HL-60 (cell line): ENCODE results near the gene EPC1.

ENCODE experiments used
- DNase-seq, 2 experiments: peaks; one replicate each; pipeline ENCODE4 v3.0.0-alpha.2; 2010 to 2020; ENCODE audit warnings: low read depth in 1 of 2, low spot score in 1 of 2
- H3K27ac ChIP-seq: fragments of 250-450 bp; sonication (Bioruptor Pico); replicated peaks from 2 replicates; pipeline ENCODE4 v1.5.1; 2020; ENCODE audit warnings: mild to moderate bottlenecking, moderate library complexity
- H3K27me3 ChIP-seq: fragments of 250-450 bp; sonication (Bioruptor Pico); 2 replicates; pipeline ENCODE4 v1.5.1; 2021; ENCODE audit warnings: mild to moderate bottlenecking, moderate library complexity; ENCODE audit not compliant: insufficient read depth, poor library complexity, severe bottlenecking
- H3K4me3 ChIP-seq: replicated peaks from 2 replicates; pipeline ENCODE4 v1.5.1; 2011; ENCODE audit warnings: mild to moderate bottlenecking, control low read depth, low read length; ENCODE audit not compliant: insufficient read depth
- CTCF ChIP-seq: IDR thresholded peaks from one replicate; pipeline ENCODE4 v1.5.1; 2011; ENCODE audit warnings: low read length, control low read depth, inconsistent platforms; ENCODE audit not compliant: insufficient read depth
- GABPA ChIP-seq: IDR thresholded peaks from 2 replicates; pipeline ENCODE4 v1.6.1; 2012; ENCODE audit warnings: low read depth
- POLR2AphosphoS5 ChIP-seq: IDR thresholded peaks from 2 replicates; pipeline ENCODE4 v1.6.1; 2012; ENCODE audit warnings: low read depth
- REST ChIP-seq: IDR thresholded peaks from 2 replicates; pipeline ENCODE4 v1.6.1; 2012; ENCODE audit warnings: low read depth; ENCODE audit not compliant: insufficient replicate concordance
- SPI1 ChIP-seq: IDR thresholded peaks from 2 replicates; pipeline ENCODE4 v1.6.1; 2012; ENCODE audit warnings: low read depth, mild to moderate bottlenecking, borderline replicate concordance

Gene EPC1

GRCh38 chr10:32299354-32299980, 47.5 kb downstream of the EPC1 start:
- no peak for TF ChIP-seq REST
- no peak for TF ChIP-seq GABPA
- TF ChIP-seq CTCF: no peak
- TF ChIP-seq SPI1: no peak
- no peak for TF ChIP-seq POLR2AphosphoS5
- no peaks in the 10 kb centered on the region for H3K27me3 ChIP-seq
- DNase-seq: no peak
- no peak overlapping the region for H3K27ac ChIP-seq
- H3K4me3 ChIP-seq: no peak overlapping the region

- DNase-seq: no peak
- Histone ChIP-seq H3K27me3 (no peaks in the 10 kb centered on the region), H3K27ac (no peak overlapping the region), H3K4me3 (no peak overlapping the region)
- TF ChIP-seq REST (no peak), SPI1 (no peak), GABPA (no peak), CTCF (no peak), POLR2AphosphoS5 (no peak)
Measured at GRCh38 chr10:32298075-32298812, 48.7 kb downstream of the EPC1 start.

GRCh38 chr10:32295027-32295426, 51.9 kb downstream of the EPC1 start:
- H3K27ac ChIP-seq: no peak overlapping the region
- no peak overlapping the region for H3K4me3 ChIP-seq
- no peak for DNase-seq
- no peak for TF ChIP-seq GABPA
- no peak for TF ChIP-seq SPI1
- TF ChIP-seq REST: no peak
- no peak for TF ChIP-seq POLR2AphosphoS5
- TF ChIP-seq CTCF: no peak
- H3K27me3 ChIP-seq: no peaks in the 10 kb centered on the region
